IMR-90 (cell line): ENCODE measurements around the gene PPP2R5A. TPM values are rescaled to one million over a fixed set of nuclear protein-coding genes. Genes with fewer than 3 reads are reported as not detected.

Source experiments
- ATAC-seq: fragments of 200-7000 bp; cut with Tn5 transposase; 2 replicates; pipeline ENCODE4 v1.9.1; 2020; ENCODE audit warnings: low read depth, mild to moderate bottlenecking, moderate library complexity
- BruUV-seq: library from RNA; stranded (reverse); fragments of 400-500 nt; replicated peaks from 2 replicates; lab custom pipeline; 2021; lab: Mats Ljungman, UMichigan
- CTCF ChIA-PET: fragments of 300-600 bp; formaldehyde crosslinking; extraction: SDS; loops from one replicate; lab custom pipeline; 2021; ENCODE audit warnings: antibody characterized with exemption; lab: Yijun Ruan, JAX
- POLR2A ChIA-PET: fragments of 300-600 bp; sonication (Branson Sonifier 250); formaldehyde crosslinking; loops from one replicate; lab custom pipeline; 2022; ENCODE audit warnings: antibody characterized with exemption; ENCODE audit not compliant: unreplicated experiment; lab: Charles Lee
- DNase-seq: peaks from one replicate; pipeline ENCODE4 v3.0.0; 2013
- H2AFZ ChIP-seq: replicated peaks from 2 replicates; pipeline ENCODE3; 2013; ENCODE audit warnings: low read length, mild to moderate bottlenecking; ENCODE audit not compliant: poor library complexity
- H2AK5ac ChIP-seq: 2 replicates; pipeline ENCODE4 v1.6.1; 2013; ENCODE audit warnings: low read depth, low read length, inconsistent platforms
- H2AK9ac ChIP-seq: replicated peaks from 2 replicates; pipeline ENCODE3; 2013; ENCODE audit warnings: mild to moderate bottlenecking, low read depth, low read length, moderate library complexity; ENCODE audit not compliant: poor library complexity
- H2BK120ac ChIP-seq: 2 replicates; pipeline ENCODE4 v1.6.1; 2013; ENCODE audit warnings: low read depth, low read length, inconsistent platforms
- H2BK15ac ChIP-seq: 3 replicates; pipeline ENCODE4 v1.6.1; 2013; ENCODE audit warnings: low read depth, low read length, inconsistent platforms
- H2BK20ac ChIP-seq: 2 replicates; pipeline ENCODE4 v1.6.1; 2013; ENCODE audit warnings: low read depth, mild to moderate bottlenecking, inconsistent platforms, low read length, moderate library complexity
- H2BK5ac ChIP-seq: 2 replicates; pipeline ENCODE4 v1.6.1; 2013; ENCODE audit warnings: mild to moderate bottlenecking, low read depth, low read length, inconsistent platforms; ENCODE audit not compliant: poor library complexity, severe bottlenecking
- H3K14ac ChIP-seq: replicated peaks from 2 replicates; pipeline ENCODE4 v1.6.1; 2013; ENCODE audit warnings: low read depth, low read length, inconsistent platforms
- H3K18ac ChIP-seq: 2 replicates; pipeline ENCODE4 v1.6.1; 2013; ENCODE audit warnings: low read depth, low read length, control low read depth
- H3K23ac ChIP-seq: 2 replicates; pipeline ENCODE4 v1.6.1; 2013; ENCODE audit warnings: low read depth, low read length, inconsistent platforms
- H3K27ac ChIP-seq: 2 replicates; pipeline ENCODE4 v1.5.1; 2013; ENCODE audit warnings: mild to moderate bottlenecking, control low read depth, low read length; ENCODE audit not compliant: insufficient read depth
- H3K27me3 ChIP-seq: 2 replicates; pipeline ENCODE4 v1.6.1; 2013; ENCODE audit warnings: low read length; ENCODE audit not compliant: control insufficient read depth, insufficient read depth
- H3K36me3 ChIP-seq: 2 replicates; pipeline ENCODE4 v1.6.1; 2013; ENCODE audit warnings: low read length, mixed read lengths; ENCODE audit not compliant: control insufficient read depth, insufficient read depth
- H3K4ac ChIP-seq: 2 replicates; pipeline ENCODE4 v1.6.1; 2013; ENCODE audit warnings: low read depth, low read length, inconsistent platforms
- H3K4me1 ChIP-seq: 2 replicates; pipeline ENCODE4 v1.6.1; 2013; ENCODE audit warnings: low read length, mixed read lengths; ENCODE audit not compliant: control insufficient read depth, insufficient read depth
- H3K4me2 ChIP-seq: 2 replicates; pipeline ENCODE4 v1.6.1; 2013; ENCODE audit warnings: low read depth, mild to moderate bottlenecking, control low read depth, low read length, moderate library complexity
- H3K4me3 ChIP-seq: 2 replicates; pipeline ENCODE4 v1.5.1; 2013; ENCODE audit warnings: low read depth, mild to moderate bottlenecking, control low read depth, low read length, moderate library complexity; ENCODE audit not compliant: insufficient read depth
- H3K56ac ChIP-seq: 2 replicates; pipeline ENCODE4 v1.6.1; 2013; ENCODE audit warnings: low read length, inconsistent platforms; ENCODE audit not compliant: insufficient read depth; ENCODE audit errors: extremely low read depth
- H3K79me1 ChIP-seq, 2 experiments: 2 replicates each; pipeline ENCODE4 v1.6.1; 2013; ENCODE audit warnings: low read length in 2 of 2, inconsistent platforms in 1 of 2, low read depth in 1 of 2
- H3K9ac ChIP-seq: 2 replicates; pipeline ENCODE4 v1.6.1; 2013; ENCODE audit warnings: low read depth, low read length, control low read depth
- H3K9me1 ChIP-seq: 2 replicates; pipeline ENCODE4 v1.6.1; 2013; ENCODE audit warnings: low read length, inconsistent platforms; ENCODE audit not compliant: insufficient read depth
- H3K9me3 ChIP-seq: 2 replicates; pipeline ENCODE4 v1.6.1; 2013; ENCODE audit warnings: low read length; ENCODE audit not compliant: control insufficient read depth, insufficient read depth
- H4K20me1 ChIP-seq: 2 replicates; pipeline ENCODE4 v1.6.1; 2013; ENCODE audit warnings: low read length, inconsistent platforms; ENCODE audit not compliant: insufficient read depth
- H4K5ac ChIP-seq: 2 replicates; pipeline ENCODE4 v1.6.1; 2013; ENCODE audit warnings: mild to moderate bottlenecking, low read depth, low read length, control low read depth
- H4K8ac ChIP-seq, 2 experiments: 2 replicates each; pipeline ENCODE4 v1.6.1; 2013; ENCODE audit warnings: low read depth in 2 of 2, low read length in 2 of 2, control low read depth in 1 of 2, inconsistent platforms in 1 of 2
- H4K91ac ChIP-seq: 2 replicates; pipeline ENCODE4 v1.6.1; 2013; ENCODE audit warnings: low read depth, low read length, inconsistent platforms; ENCODE audit not compliant: insufficient read depth
- BHLHE40 ChIP-seq: fragments of 150-350 bp; IDR thresholded peaks from 2 replicates; pipeline ENCODE4 v1.6.1; 2016; ENCODE audit warnings: mild to moderate bottlenecking, low read depth, low read length
- CHD1 ChIP-seq: IDR thresholded peaks from 2 replicates; pipeline ENCODE4 v1.6.1; 2012; ENCODE audit warnings: low read depth, low read length, improper control_type of control experiment
- CTCF ChIP-seq: conservative IDR thresholded peaks from 2 replicates; pipeline ENCODE4 v1.5.1; 2012; ENCODE audit warnings: mild to moderate bottlenecking, low read depth, low read length, improper control_type of control experiment
- ELK1 ChIP-seq: fragments of 150-350 bp; IDR thresholded peaks from 2 replicates; pipeline ENCODE4 v1.6.1; 2016; ENCODE audit warnings: low read depth, mild to moderate bottlenecking, low read length, moderate library complexity, borderline replicate concordance
- FOS ChIP-seq: fragments of 150-350 bp; IDR thresholded peaks from 2 replicates; pipeline ENCODE4 v1.6.1; 2016; ENCODE audit warnings: low read depth, low read length
- MAFK ChIP-seq: IDR thresholded peaks from 2 replicates; pipeline ENCODE4 v1.6.1; 2012; ENCODE audit warnings: low read depth, low read length, improper control_type of control experiment
- MXI1 ChIP-seq: IDR thresholded peaks from 2 replicates; pipeline ENCODE4 v1.6.1; 2012; ENCODE audit warnings: low read depth, mild to moderate bottlenecking, low read length, moderate library complexity, borderline replicate concordance
- NFE2L2 ChIP-seq: fragments of 150-350 bp; IDR thresholded peaks from 2 replicates; pipeline ENCODE4 v1.6.1; 2016; ENCODE audit warnings: low read depth, mild to moderate bottlenecking, low read length
- RAD21 ChIP-seq: IDR thresholded peaks from 2 replicates; pipeline ENCODE4 v1.6.1; 2012; ENCODE audit warnings: low read length, improper control_type of control experiment
- RCOR1 ChIP-seq: IDR thresholded peaks from 2 replicates; pipeline ENCODE4 v1.6.1; 2012; ENCODE audit warnings: mild to moderate bottlenecking, low read length, improper control_type of control experiment; ENCODE audit not compliant: insufficient replicate concordance
- SMC3 ChIP-seq: fragments of 150-350 bp; IDR thresholded peaks from 2 replicates; pipeline ENCODE4 v1.6.1; 2016; ENCODE audit warnings: low read depth, mild to moderate bottlenecking, antibody characterized with exemption, low read length, moderate library complexity
- USF2 ChIP-seq: fragments of 150-350 bp; IDR thresholded peaks from 2 replicates; pipeline ENCODE4 v1.6.1; 2017; ENCODE audit warnings: mild to moderate bottlenecking, antibody characterized with exemption, low read length, low read depth
- WGBS, 2 experiments: methylation state at CpG; one replicate each; pipeline versions ENCODE4 v1.1.5 to v1.1.7; 2013; ENCODE audit warnings: missing lambda C conversion rate in 2 of 2; ENCODE audit not compliant: insufficient read length in 1 of 2; ENCODE audit errors: extremely low coverage in 2 of 2; 5-methylcytosine and 5-hydroxymethylcytosine counted together
- dilution Hi-C: fragments of 300-500 bp; cut with HindIII; formaldehyde crosslinking; loops from one replicate; pipeline ENCODE4 v1.14.3; 2018; ENCODE audit warnings: low sequenced_read_pairs; ENCODE audit not compliant: unreplicated experiment
- in situ Hi-C: fragments of 300-500 bp; cut with MboI; formaldehyde crosslinking; loops from 3 replicates; pipeline ENCODE4 v1.14.3; 2019; ENCODE audit warnings: low sequenced_read_pairs, inconsistent platforms, mixed read lengths
- intact Hi-C: fragments of 100-400 bp; cut with micrococcal nuclease; formaldehyde crosslinking; loops from 2 replicates; pipeline ENCODE4 v1.10.0; 2022
- polyA plus RNA-seq, 3 experiments: library from polyadenylated mRNA; depleted of rRNA; stranded (reverse); fragments of >200 nt; gene quantifications; 2 replicates each; pipeline ENCODE4 v1.2.3, GENCODE V29; 2012; ENCODE audit warnings: low replicate concordance in 1 of 3
- total RNA-seq: library from RNA; depleted of rRNA; stranded (reverse); fragments of >200 nt; gene quantifications from 2 replicates; pipeline ENCODE4 v1.2.3, GENCODE V29; 2012

PPP2R5A gene
- total and polyA plus RNA-seq, 2 of the 4 experiments (the other 2 are of a cell fraction), result 8.4 to 12.6 TPM

- BruUV-seq, result no TSS peak
- ATAC-seq, result peak; percentile 63
- Histone ChIP-seq H4K91ac (no peak overlapping the region), H2AFZ (no peak overlapping the region), H3K4ac (no peak overlapping the region), H3K18ac (no peak overlapping the region), H3K9me1 (peaks cover 4% of the 10 kb centered on the region), H3K4me3 (no peak overlapping the region), H2AK5ac (no peak overlapping the region), H3K36me3 (peaks cover 14% of the 10 kb centered on the region), H3K14ac (no peak overlapping the region), H4K20me1 (no peaks in the 10 kb centered on the region), H3K27me3 (no peaks in the 10 kb centered on the region), H2BK15ac (no peak overlapping the region), H2BK120ac (no peak overlapping the region), H3K9ac (no peak overlapping the region), H3K56ac (no peak overlapping the region), H3K4me2 (no peak overlapping the region), H3K9me3 (no peaks in the 10 kb centered on the region), H4K8ac (no peak overlapping the region), H2BK20ac (no peak overlapping the region), H3K23ac (no peak overlapping the region), H3K27ac (no peak overlapping the region), H4K5ac (no peak overlapping the region), H2BK5ac (no peak overlapping the region), H2AK9ac (no peak overlapping the region), H3K4me1 (peaks cover 5% of the 10 kb centered on the region), H3K79me1 (no peaks in the 10 kb centered on the region; a peak in 1 of 4 replicates)
- in situ Hi-C loops (loop anchor here (25.0 kb wide), 1 partner anchor 668 kb away; the partner anchor contains the start of gene NEK2), intact Hi-C loops (no loop called here), dilution Hi-C loops (no loop called here)
- TF ChIP-seq RAD21 (no peak), USF2 (no peak), NFE2L2 (no peak), FOS (no peak), MXI1 (no peak), RCOR1 (no peak), ELK1 (no peak), CTCF (no peak), MAFK (no peak), CHD1 (no peak), SMC3 (no peak), BHLHE40 (no peak)
- no CpG with 5 or more reads among the region's 3 CpGs for WGBS, 2 experiments
- CTCF ChIA-PET, result interaction anchor here (1.2 to 1.3 kb wide), 2 partner anchors 10 to 11 kb away, joined by 3 to 4 read pairs; no protein-coding TSS in a partner anchor
- POLR2A ChIA-PET, result no interaction called here
- DNase-seq, result peak; percentile 53
Observed at GRCh38 chr1:212355230-212355969, 70.2 kb downstream of the PPP2R5A start.
